PC-9 (cell line): ENCODE measurements around the gene SLC35E4. TPM values are rescaled to one million over a fixed set of nuclear protein-coding genes. Genes with fewer than 3 reads are reported as not detected.
"Not testable (repeated sequence)": the region's sequence is repeated elsewhere in the genome, so short reads cannot be mapped to it uniquely, and the experiment has no call there.

Experiments
- BruUV-seq: library from RNA; stranded (reverse); fragments of 400-500 nt; replicated peaks from 2 replicates; lab custom pipeline; 2021; lab: Mats Ljungman, UMichigan
- CTCF ChIA-PET: fragments of 300-600 bp; sonication (Branson Sonifier 250); formaldehyde crosslinking; loops from one replicate; lab custom pipeline; 2022; ENCODE audit warnings: antibody characterized with exemption; lab: Charles Lee
- POLR2A ChIA-PET: fragments of 300-600 bp; sonication (Branson Sonifier 250); formaldehyde crosslinking; loops from one replicate; lab custom pipeline; 2022; ENCODE audit warnings: antibody characterized with exemption; ENCODE audit not compliant: unreplicated experiment; lab: Charles Lee
- DNase-seq, 2 experiments: peaks; one replicate each; pipeline versions ENCODE4 v3.0.0 to v3.0.0-alpha.2; 2015 to 2022; ENCODE audit warnings: mixed read lengths in 1 of 2
- H2AFZ ChIP-seq: fragments of 200-600 bp; sonication (generic); 2 replicates; pipeline ENCODE4 v1.8.1; 2017; ENCODE audit warnings: antibody characterized with exemption
- H3F3A ChIP-seq: fragments of 200-600 bp; sonication (generic); 2 replicates; pipeline ENCODE4 v1.8.1; 2017; ENCODE audit warnings: antibody characterized with exemption, mild to moderate bottlenecking, low read depth; ENCODE audit not compliant: insufficient read depth
- H3K27ac ChIP-seq: fragments of 200-600 bp; sonication (generic); 2 replicates; pipeline ENCODE4 v1.6.1; 2016; ENCODE audit warnings: mixed run types
- H3K27me3 ChIP-seq: fragments of 200-600 bp; sonication (generic); 2 replicates; pipeline ENCODE4 v1.6.1; 2016; ENCODE audit warnings: low read depth, mixed run types; ENCODE audit not compliant: insufficient read depth
- H3K36me3 ChIP-seq: fragments of 200-600 bp; sonication (generic); 2 replicates; pipeline ENCODE4 v1.6.1; 2016; ENCODE audit warnings: low read depth, mixed run types
- H3K4me1 ChIP-seq: fragments of 200-600 bp; sonication (generic); replicated peaks from 2 replicates; pipeline ENCODE4 v1.6.1; 2016; ENCODE audit warnings: mixed run types; ENCODE audit not compliant: insufficient read depth
- H3K4me2 ChIP-seq: fragments of 200-600 bp; sonication (generic); 2 replicates; pipeline ENCODE4 v1.6.1; 2017; ENCODE audit warnings: mixed run types
- H3K4me3 ChIP-seq: fragments of 200-600 bp; sonication (generic); 2 replicates; pipeline ENCODE4 v1.6.1; 2016; ENCODE audit warnings: mixed run types
- H3K79me2 ChIP-seq: fragments of 200-600 bp; sonication (generic); 2 replicates; pipeline ENCODE4 v1.6.1; 2017; ENCODE audit warnings: low read depth, mixed run types
- H3K9me2 ChIP-seq: fragments of 200-600 bp; sonication (generic); 2 replicates; pipeline ENCODE4 v1.8.1; 2017; ENCODE audit warnings: mild to moderate bottlenecking; ENCODE audit not compliant: insufficient read depth
- H3K9me3 ChIP-seq: fragments of 200-600 bp; sonication (generic); 2 replicates; pipeline ENCODE4 v1.8.1; 2016; ENCODE audit warnings: low read depth; ENCODE audit not compliant: insufficient read depth
- H4K20me1 ChIP-seq: fragments of 200-600 bp; sonication (generic); 2 replicates; pipeline ENCODE4 v1.8.1; 2017; ENCODE audit not compliant: insufficient read depth
- EZH2 ChIP-seq: fragments of 200-600 bp; sonication (generic); IDR thresholded peaks from 2 replicates; pipeline ENCODE4 v1.8.0; 2017; ENCODE audit warnings: antibody characterized with exemption, low read depth
- intact Hi-C: fragments of 100-400 bp; cut with micrococcal nuclease; formaldehyde crosslinking; loops from one replicate; pipeline ENCODE4 v1.10.0; 2022; ENCODE audit not compliant: unreplicated experiment
- total RNA-seq: library from RNA; stranded (reverse); gene quantifications from 2 replicates; pipeline ENCODE4 v1.2.3, GENCODE V29; 2021
- TF ChIP-seq, protein P1 (sequence below): fragments of 200-600 bp; sonication (generic); conservative IDR thresholded peaks from 2 replicates; pipeline ENCODE4 v1.6.1; 2017; ENCODE audit warnings: mixed run types, antibody characterized with exemption, mild to moderate bottlenecking, moderate library complexity

Gene SLC35E4
- total RNA-seq, 1 experiment from 2014 or later: 4.7 TPM

GRCh38 chr22:30628491-30628890 is 7.1 kb upstream of the SLC35E4 start:
- ChIA-PET POLR2A (no interaction called here), CTCF (no interaction called here)
- no TSS peak for BruUV-seq

GRCh38 chr22:30631469-30631868 is 4.1 kb upstream of the SLC35E4 start:
- peaks cover 11% of the 10 kb centered on the region for H3K4me1 ChIP-seq
- H3K9me2 ChIP-seq, BruUV-seq, H3K9me3 ChIP-seq, H3K4me3 ChIP-seq, H4K20me1 ChIP-seq, H3K4me2 ChIP-seq, H3K27ac ChIP-seq, POLR2A ChIA-PET, H3K36me3 ChIP-seq, CTCF ChIA-PET, DNase-seq, H3K27me3 ChIP-seq, H3K79me2 ChIP-seq, H2AFZ ChIP-seq: not testable (repeated sequence)
- peaks cover 18% of the 10 kb centered on the region for H3F3A ChIP-seq
- intact Hi-C loops: loop anchor here (10.0 kb wide), 1 partner anchor 293 kb away; no protein-coding TSS in a partner anchor

More at GRCh38 chr22:30628491-30628890, 7.1 kb upstream of the SLC35E4 start:
- Histone ChIP-seq H3K4me2 (no peak overlapping the region), H3K36me3 (no peaks in the 10 kb centered on the region), H3K27me3 (no peaks in the 10 kb centered on the region), H3F3A (no peaks in the 10 kb centered on the region), H3K9me2 (no peaks in the 10 kb centered on the region), H3K4me1 (no peaks in the 10 kb centered on the region), H2AFZ (no peak overlapping the region), H4K20me1 (no peaks in the 10 kb centered on the region), H3K4me3 (no peak overlapping the region), H3K79me2 (no peaks in the 10 kb centered on the region), H3K27ac (no peak overlapping the region), H3K9me3 (no peaks in the 10 kb centered on the region)
- intact Hi-C loops: no loop called here
- no peak for TF ChIP-seq EZH2
- TF ChIP-seq, protein P1, sequence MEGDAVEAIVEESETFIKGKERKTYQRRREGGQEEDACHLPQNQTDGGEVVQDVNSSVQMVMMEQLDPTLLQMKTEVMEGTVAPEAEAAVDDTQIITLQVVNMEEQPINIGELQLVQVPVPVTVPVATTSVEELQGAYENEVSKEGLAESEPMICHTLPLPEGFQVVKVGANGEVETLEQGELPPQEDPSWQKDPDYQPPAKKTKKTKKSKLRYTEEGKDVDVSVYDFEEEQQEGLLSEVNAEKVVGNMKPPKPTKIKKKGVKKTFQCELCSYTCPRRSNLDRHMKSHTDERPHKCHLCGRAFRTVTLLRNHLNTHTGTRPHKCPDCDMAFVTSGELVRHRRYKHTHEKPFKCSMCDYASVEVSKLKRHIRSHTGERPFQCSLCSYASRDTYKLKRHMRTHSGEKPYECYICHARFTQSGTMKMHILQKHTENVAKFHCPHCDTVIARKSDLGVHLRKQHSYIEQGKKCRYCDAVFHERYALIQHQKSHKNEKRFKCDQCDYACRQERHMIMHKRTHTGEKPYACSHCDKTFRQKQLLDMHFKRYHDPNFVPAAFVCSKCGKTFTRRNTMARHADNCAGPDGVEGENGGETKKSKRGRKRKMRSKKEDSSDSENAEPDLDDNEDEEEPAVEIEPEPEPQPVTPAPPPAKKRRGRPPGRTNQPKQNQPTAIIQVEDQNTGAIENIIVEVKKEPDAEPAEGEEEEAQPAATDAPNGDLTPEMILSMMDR: no peak
- DNase-seq: no peak

- peaks cover 13% of the 10 kb centered on the region for H3K79me2 ChIP-seq
- BruUV-seq: no TSS peak
- H3F3A ChIP-seq: peaks cover 26% of the 10 kb centered on the region
- intact Hi-C loops: loop anchor here (1.0 to 10.0 kb wide), 4 partner anchors 60 to 290 kb away; partner anchors contain the start of gene OSBP2
- peak overlapping the region; percentile 50 for H3K27ac ChIP-seq
- no peaks in the 10 kb centered on the region for H3K27me3 ChIP-seq
- no peaks in the 10 kb centered on the region for H3K9me2 ChIP-seq
- H3K9me3 ChIP-seq: no peaks in the 10 kb centered on the region
- peak overlapping the region; percentile 70 for H2AFZ ChIP-seq
- H3K4me3 ChIP-seq: peak overlapping the region; percentile 74; the same call in 1 of the 2 replicates
- H3K36me3 ChIP-seq: no peaks in the 10 kb centered on the region
- H3K4me2 ChIP-seq: peak overlapping the region; percentile 99
- peak; percentile 87 to 89 for DNase-seq
- no peaks in the 10 kb centered on the region for H4K20me1 ChIP-seq
- POLR2A ChIA-PET: interaction anchor here (0.5 to 0.6 kb wide), 2 partner anchors 120 to 1939 kb away, joined by 6 to 12 read pairs; no protein-coding TSS in a partner anchor
- peaks cover 25% of the 10 kb centered on the region for H3K4me1 ChIP-seq
- TF ChIP-seq EZH2: no peak
- TF ChIP-seq, protein P1: peak; percentile 99
- CTCF ChIA-PET: interaction anchor here (0.5 to 2.2 kb wide), 14 partner anchors 11 to 511 kb away, joined by 3 to 26 read pairs (median 4); partner anchors contain the start of genes OSBP2 and PES1
These were observed 929 bp upstream of the SLC35E4 start for GRCh38 chr22:30634471-30635233.
